IMR-90 (cell line): ENCODE results near the gene RASL11B. TPM values are rescaled to one million over a fixed set of nuclear protein-coding genes. Genes with fewer than 3 reads are reported as not detected.
A peak's percentile ranks its signal among the peaks of the same experiment; 100 is the strongest.

Experiments used
- ATAC-seq: fragments of 200-7000 bp; cut with Tn5 transposase; 2 replicates; pipeline ENCODE4 v1.9.1; 2020; ENCODE audit warnings: low read depth, mild to moderate bottlenecking, moderate library complexity
- BruUV-seq: library from RNA; stranded (reverse); fragments of 400-500 nt; replicated peaks from 2 replicates; lab custom pipeline; 2021; lab: Mats Ljungman, UMichigan
- CTCF ChIA-PET: fragments of 300-600 bp; formaldehyde crosslinking; extraction: SDS; loops from one replicate; lab custom pipeline; 2021; ENCODE audit warnings: antibody characterized with exemption; lab: Yijun Ruan, JAX
- POLR2A ChIA-PET: fragments of 300-600 bp; sonication (Branson Sonifier 250); formaldehyde crosslinking; loops from one replicate; lab custom pipeline; 2022; ENCODE audit warnings: antibody characterized with exemption; ENCODE audit not compliant: unreplicated experiment; lab: Charles Lee
- DNase-seq: peaks from one replicate; pipeline ENCODE4 v3.0.0; 2013
- H2AFZ ChIP-seq: replicated peaks from 2 replicates; pipeline ENCODE3; 2013; ENCODE audit warnings: low read length, mild to moderate bottlenecking; ENCODE audit not compliant: poor library complexity
- H2AK5ac ChIP-seq: 2 replicates; pipeline ENCODE4 v1.6.1; 2013; ENCODE audit warnings: low read depth, low read length, inconsistent platforms
- H2AK9ac ChIP-seq: replicated peaks from 2 replicates; pipeline ENCODE3; 2013; ENCODE audit warnings: mild to moderate bottlenecking, low read depth, low read length, moderate library complexity; ENCODE audit not compliant: poor library complexity
- H2BK120ac ChIP-seq: 2 replicates; pipeline ENCODE4 v1.6.1; 2013; ENCODE audit warnings: low read depth, low read length, inconsistent platforms
- H2BK15ac ChIP-seq: 3 replicates; pipeline ENCODE4 v1.6.1; 2013; ENCODE audit warnings: low read depth, low read length, inconsistent platforms
- H2BK20ac ChIP-seq: 2 replicates; pipeline ENCODE4 v1.6.1; 2013; ENCODE audit warnings: low read depth, mild to moderate bottlenecking, inconsistent platforms, low read length, moderate library complexity
- H2BK5ac ChIP-seq: 2 replicates; pipeline ENCODE4 v1.6.1; 2013; ENCODE audit warnings: mild to moderate bottlenecking, low read depth, low read length, inconsistent platforms; ENCODE audit not compliant: poor library complexity, severe bottlenecking
- H3K14ac ChIP-seq: replicated peaks from 2 replicates; pipeline ENCODE4 v1.6.1; 2013; ENCODE audit warnings: low read depth, low read length, inconsistent platforms
- H3K18ac ChIP-seq: 2 replicates; pipeline ENCODE4 v1.6.1; 2013; ENCODE audit warnings: low read depth, low read length, control low read depth
- H3K23ac ChIP-seq: 2 replicates; pipeline ENCODE4 v1.6.1; 2013; ENCODE audit warnings: low read depth, low read length, inconsistent platforms
- H3K27ac ChIP-seq: 2 replicates; pipeline ENCODE4 v1.5.1; 2013; ENCODE audit warnings: mild to moderate bottlenecking, control low read depth, low read length; ENCODE audit not compliant: insufficient read depth
- H3K27me3 ChIP-seq: 2 replicates; pipeline ENCODE4 v1.6.1; 2013; ENCODE audit warnings: low read length; ENCODE audit not compliant: control insufficient read depth, insufficient read depth
- H3K36me3 ChIP-seq: 2 replicates; pipeline ENCODE4 v1.6.1; 2013; ENCODE audit warnings: low read length, mixed read lengths; ENCODE audit not compliant: control insufficient read depth, insufficient read depth
- H3K4ac ChIP-seq: 2 replicates; pipeline ENCODE4 v1.6.1; 2013; ENCODE audit warnings: low read depth, low read length, inconsistent platforms
- H3K4me1 ChIP-seq: 2 replicates; pipeline ENCODE4 v1.6.1; 2013; ENCODE audit warnings: low read length, mixed read lengths; ENCODE audit not compliant: control insufficient read depth, insufficient read depth
- H3K4me2 ChIP-seq: 2 replicates; pipeline ENCODE4 v1.6.1; 2013; ENCODE audit warnings: low read depth, mild to moderate bottlenecking, control low read depth, low read length, moderate library complexity
- H3K4me3 ChIP-seq: 2 replicates; pipeline ENCODE4 v1.5.1; 2013; ENCODE audit warnings: low read depth, mild to moderate bottlenecking, control low read depth, low read length, moderate library complexity; ENCODE audit not compliant: insufficient read depth
- H3K56ac ChIP-seq: 2 replicates; pipeline ENCODE4 v1.6.1; 2013; ENCODE audit warnings: low read length, inconsistent platforms; ENCODE audit not compliant: insufficient read depth; ENCODE audit errors: extremely low read depth
- H3K79me1 ChIP-seq, 2 experiments: 2 replicates each; pipeline ENCODE4 v1.6.1; 2013; ENCODE audit warnings: low read length in 2 of 2, inconsistent platforms in 1 of 2, low read depth in 1 of 2
- H3K9ac ChIP-seq: 2 replicates; pipeline ENCODE4 v1.6.1; 2013; ENCODE audit warnings: low read depth, low read length, control low read depth
- H3K9me1 ChIP-seq: 2 replicates; pipeline ENCODE4 v1.6.1; 2013; ENCODE audit warnings: low read length, inconsistent platforms; ENCODE audit not compliant: insufficient read depth
- H3K9me3 ChIP-seq: 2 replicates; pipeline ENCODE4 v1.6.1; 2013; ENCODE audit warnings: low read length; ENCODE audit not compliant: control insufficient read depth, insufficient read depth
- H4K20me1 ChIP-seq: 2 replicates; pipeline ENCODE4 v1.6.1; 2013; ENCODE audit warnings: low read length, inconsistent platforms; ENCODE audit not compliant: insufficient read depth
- H4K5ac ChIP-seq: 2 replicates; pipeline ENCODE4 v1.6.1; 2013; ENCODE audit warnings: mild to moderate bottlenecking, low read depth, low read length, control low read depth
- H4K8ac ChIP-seq, 2 experiments: 2 replicates each; pipeline ENCODE4 v1.6.1; 2013; ENCODE audit warnings: low read depth in 2 of 2, low read length in 2 of 2, control low read depth in 1 of 2, inconsistent platforms in 1 of 2
- H4K91ac ChIP-seq: 2 replicates; pipeline ENCODE4 v1.6.1; 2013; ENCODE audit warnings: low read depth, low read length, inconsistent platforms; ENCODE audit not compliant: insufficient read depth
- CEBPB ChIP-seq: IDR thresholded peaks from 2 replicates; pipeline ENCODE4 v1.6.1; 2012; ENCODE audit warnings: low read depth, low read length, improper control_type of control experiment
- CHD1 ChIP-seq: IDR thresholded peaks from 2 replicates; pipeline ENCODE4 v1.6.1; 2012; ENCODE audit warnings: low read depth, low read length, improper control_type of control experiment
- FOS ChIP-seq: fragments of 150-350 bp; IDR thresholded peaks from 2 replicates; pipeline ENCODE4 v1.6.1; 2016; ENCODE audit warnings: low read depth, low read length
- MAFK ChIP-seq: IDR thresholded peaks from 2 replicates; pipeline ENCODE4 v1.6.1; 2012; ENCODE audit warnings: low read depth, low read length, improper control_type of control experiment
- MAZ ChIP-seq: IDR thresholded peaks from 2 replicates; pipeline ENCODE4 v1.6.1; 2012; ENCODE audit warnings: low read depth, mild to moderate bottlenecking, low read length, improper control_type of control experiment, moderate library complexity, borderline replicate concordance
- MXI1 ChIP-seq: IDR thresholded peaks from 2 replicates; pipeline ENCODE4 v1.6.1; 2012; ENCODE audit warnings: low read depth, mild to moderate bottlenecking, low read length, moderate library complexity, borderline replicate concordance
- NFE2L2 ChIP-seq: fragments of 150-350 bp; IDR thresholded peaks from 2 replicates; pipeline ENCODE4 v1.6.1; 2016; ENCODE audit warnings: low read depth, mild to moderate bottlenecking, low read length
- POLR2A ChIP-seq: IDR thresholded peaks from 2 replicates; pipeline ENCODE4 v1.6.1; 2012; ENCODE audit warnings: mild to moderate bottlenecking, low read depth, low read length
- RAD21 ChIP-seq: IDR thresholded peaks from 2 replicates; pipeline ENCODE4 v1.6.1; 2012; ENCODE audit warnings: low read length, improper control_type of control experiment
- RCOR1 ChIP-seq: IDR thresholded peaks from 2 replicates; pipeline ENCODE4 v1.6.1; 2012; ENCODE audit warnings: mild to moderate bottlenecking, low read length, improper control_type of control experiment; ENCODE audit not compliant: insufficient replicate concordance
- RFX5 ChIP-seq: IDR thresholded peaks from 2 replicates; pipeline ENCODE4 v1.8.0; 2012; ENCODE audit warnings: low read depth, mild to moderate bottlenecking, low read length, moderate library complexity
- SMC3 ChIP-seq: fragments of 150-350 bp; IDR thresholded peaks from 2 replicates; pipeline ENCODE4 v1.6.1; 2016; ENCODE audit warnings: low read depth, mild to moderate bottlenecking, antibody characterized with exemption, low read length, moderate library complexity
- WGBS, 2 experiments: methylation state at CpG; one replicate each; pipeline versions ENCODE4 v1.1.5 to v1.1.7; 2013; ENCODE audit warnings: missing lambda C conversion rate in 2 of 2; ENCODE audit not compliant: insufficient read length in 1 of 2; ENCODE audit errors: extremely low coverage in 2 of 2; 5-methylcytosine and 5-hydroxymethylcytosine counted together
- dilution Hi-C: fragments of 300-500 bp; cut with HindIII; formaldehyde crosslinking; loops from one replicate; pipeline ENCODE4 v1.14.3; 2018; ENCODE audit warnings: low sequenced_read_pairs; ENCODE audit not compliant: unreplicated experiment
- in situ Hi-C: fragments of 300-500 bp; cut with MboI; formaldehyde crosslinking; loops from 3 replicates; pipeline ENCODE4 v1.14.3; 2019; ENCODE audit warnings: low sequenced_read_pairs, inconsistent platforms, mixed read lengths
- intact Hi-C: fragments of 100-400 bp; cut with micrococcal nuclease; formaldehyde crosslinking; loops from 2 replicates; pipeline ENCODE4 v1.10.0; 2022
- polyA plus RNA-seq, 3 experiments: library from polyadenylated mRNA; depleted of rRNA; stranded (reverse); fragments of >200 nt; gene quantifications; 2 replicates each; pipeline ENCODE4 v1.2.3, GENCODE V29; 2012; ENCODE audit warnings: low replicate concordance in 1 of 3
- total RNA-seq: library from RNA; depleted of rRNA; stranded (reverse); fragments of >200 nt; gene quantifications from 2 replicates; pipeline ENCODE4 v1.2.3, GENCODE V29; 2012
- TF ChIP-seq, protein P1 (sequence below): fragments of 150-350 bp; IDR thresholded peaks from 2 replicates; pipeline ENCODE4 v1.6.1; 2017; ENCODE audit warnings: mild to moderate bottlenecking, antibody characterized with exemption, low read length, low read depth
- TF ChIP-seq, protein P2 (sequence below): fragments of 150-350 bp; IDR thresholded peaks from 2 replicates; pipeline ENCODE4 v1.6.1; 2016; ENCODE audit warnings: low read depth, mild to moderate bottlenecking, low read length, moderate library complexity, borderline replicate concordance

Gene RASL11B
- total and polyA plus RNA-seq, 2 of the 4 experiments (the other 2 are of a cell fraction) = 0.18 to 0.31 TPM

DNA sequence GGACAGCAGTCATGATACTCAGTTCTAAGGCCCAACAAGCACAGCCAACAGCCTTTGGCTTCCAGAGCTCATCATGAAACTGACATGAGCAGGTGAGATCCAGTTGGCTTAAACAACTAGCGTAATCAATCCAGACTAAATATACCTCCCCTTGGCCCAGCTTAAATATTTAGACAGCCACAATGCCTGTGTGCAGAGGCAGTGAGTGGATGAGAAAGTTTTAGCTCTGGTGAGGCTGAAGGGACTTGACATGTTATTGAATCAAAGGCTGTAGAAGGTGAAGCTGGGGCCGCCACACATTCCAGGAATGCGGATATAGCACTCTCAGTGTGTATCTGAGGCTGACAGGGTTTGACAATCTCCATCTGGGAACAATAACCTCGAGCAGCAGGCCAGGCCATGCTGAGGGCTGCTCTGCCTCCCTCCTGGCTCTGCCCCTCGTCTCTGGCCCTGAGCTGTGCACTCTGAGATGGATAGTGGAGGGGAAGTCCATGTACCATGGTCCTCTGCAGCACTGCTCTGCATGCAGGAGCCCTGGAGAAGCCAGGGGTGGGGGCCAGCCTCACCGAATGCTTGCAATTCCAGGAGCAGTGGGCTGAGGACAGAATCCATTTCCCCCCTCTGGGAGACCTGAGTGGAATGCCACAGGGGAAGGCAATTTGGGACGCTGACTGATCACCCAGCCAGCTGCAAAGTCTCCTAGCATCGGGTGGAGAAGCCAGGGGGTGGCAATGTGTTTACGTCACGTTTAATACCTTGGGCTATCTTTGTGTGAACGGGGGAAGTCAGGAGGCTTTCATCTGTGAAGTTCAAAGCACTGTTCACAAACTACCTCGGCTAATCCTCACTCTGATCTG is 37.3 kb upstream of the RASL11B start:
- Histone ChIP-seq H2AK9ac (peak overlapping the region; percentile 20), H2AK5ac (peak overlapping the region; percentile 90), H4K20me1 (peaks cover 10% of the 10 kb centered on the region), H3K9me3 (no peaks in the 10 kb centered on the region), H2BK20ac (peak overlapping the region; percentile 97), H3K79me1 (no peaks in the 10 kb centered on the region), H3K23ac (peak overlapping the region; percentile 92), H2AFZ (peak overlapping the region; percentile 71), H3K4me2 (peak overlapping the region; percentile 1; the same call in 1 of the 2 replicates), H3K4me3 (no peak overlapping the region), H2BK120ac (peak overlapping the region; percentile 98), H3K4ac (peak overlapping the region; percentile 83), H3K18ac (peak overlapping the region; percentile 91), H3K27me3 (no peaks in the 10 kb centered on the region), H4K91ac (peak overlapping the region; percentile 94), H4K5ac (peak overlapping the region; percentile 88), H3K14ac (peak overlapping the region; percentile 95), H3K9ac (peak overlapping the region; percentile 13; the same call in 1 of the 2 replicates), H4K8ac (peak overlapping the region; percentile 10 to 64; a peak in 3 of 4 replicates), H2BK5ac (peak overlapping the region; percentile 51), H2BK15ac (peak overlapping the region; percentile 81; the same call in 2 of the 3 replicates), H3K27ac (peak overlapping the region; percentile 62), H3K9me1 (peaks cover 22% of the 10 kb centered on the region), H3K56ac (peak overlapping the region; percentile 61; the same call in 1 of the 2 replicates), H3K36me3 (no peaks in the 10 kb centered on the region), H3K4me1 (peaks cover 26% of the 10 kb centered on the region)
- peak; percentile 75 for ATAC-seq
- dilution Hi-C loops (no loop called here), in situ Hi-C loops (no loop called here), intact Hi-C loops (loop anchor here (5.0 kb wide), 1 partner anchor 113 kb away; no protein-coding TSS in a partner anchor)
- DNase-seq = peak; percentile 85
- ChIA-PET CTCF (no interaction called here), POLR2A (interaction anchor here (1.2 kb wide), 1 partner anchor 10 kb away, joined by 3 read pairs; no protein-coding TSS in a partner anchor)
- WGBS, 2 experiments = 10% methylated on average over 2 of the region's 12 CpGs; no CpG with 5 or more reads in 1 of the 2 experiments
- no TSS peak for BruUV-seq
- no peak for TF ChIP-seq RFX5
- TF ChIP-seq MAFK = no peak
- no peak for TF ChIP-seq NFE2L2
- TF ChIP-seq POLR2A = no peak
- TF ChIP-seq, protein P1, sequence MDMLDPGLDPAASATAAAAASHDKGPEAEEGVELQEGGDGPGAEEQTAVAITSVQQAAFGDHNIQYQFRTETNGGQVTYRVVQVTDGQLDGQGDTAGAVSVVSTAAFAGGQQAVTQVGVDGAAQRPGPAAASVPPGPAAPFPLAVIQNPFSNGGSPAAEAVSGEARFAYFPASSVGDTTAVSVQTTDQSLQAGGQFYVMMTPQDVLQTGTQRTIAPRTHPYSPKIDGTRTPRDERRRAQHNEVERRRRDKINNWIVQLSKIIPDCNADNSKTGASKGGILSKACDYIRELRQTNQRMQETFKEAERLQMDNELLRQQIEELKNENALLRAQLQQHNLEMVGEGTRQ = no peak
- TF ChIP-seq CEBPB = no peak
- no peak for TF ChIP-seq CHD1
- TF ChIP-seq FOS = peak; percentile 14; the same call in 1 of the 2 replicates
- no peak for TF ChIP-seq SMC3
- TF ChIP-seq MAZ = no peak
- TF ChIP-seq MXI1 = 0 out of 2 replicates have a peak, but pooled peaks have one; percentile 41
- TF ChIP-seq RCOR1 = peak; percentile 31
- TF ChIP-seq RAD21 = no peak
- TF ChIP-seq, protein P2, sequence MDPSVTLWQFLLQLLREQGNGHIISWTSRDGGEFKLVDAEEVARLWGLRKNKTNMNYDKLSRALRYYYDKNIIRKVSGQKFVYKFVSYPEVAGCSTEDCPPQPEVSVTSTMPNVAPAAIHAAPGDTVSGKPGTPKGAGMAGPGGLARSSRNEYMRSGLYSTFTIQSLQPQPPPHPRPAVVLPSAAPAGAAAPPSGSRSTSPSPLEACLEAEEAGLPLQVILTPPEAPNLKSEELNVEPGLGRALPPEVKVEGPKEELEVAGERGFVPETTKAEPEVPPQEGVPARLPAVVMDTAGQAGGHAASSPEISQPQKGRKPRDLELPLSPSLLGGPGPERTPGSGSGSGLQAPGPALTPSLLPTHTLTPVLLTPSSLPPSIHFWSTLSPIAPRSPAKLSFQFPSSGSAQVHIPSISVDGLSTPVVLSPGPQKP = no peak
